CD4-positive, CD25-positive, alpha-beta regulatory T cell (primary cell): ENCODE measurements around the gene KRTCAP3. TPM values are rescaled to one million over a fixed set of nuclear protein-coding genes. Genes with fewer than 3 reads are reported as not detected.

Experiments
- ATAC-seq, 2 donors: fragments of 150-1000 bp; cut with Tn5 transposase; one replicate each; pipeline ENCODE4 v1.10.0; 2021; ENCODE audit warnings: low read depth in 2 of 2, moderate number of reproducible peaks in 2 of 2, moderate library complexity in 1 of 2
- DNase-seq, 3 donors: peaks; one replicate each; pipeline versions ENCODE4 v3.0.0 to v3.0.0-alpha.2; 2012 to 2022; ENCODE audit warnings: mixed read lengths in 1 of 3
- H3K27ac ChIP-seq: one replicate; pipeline ENCODE4 v1.7.0; 2013; ENCODE audit warnings: mild to moderate bottlenecking, low read length; ENCODE audit not compliant: insufficient read depth, poor library complexity, severe bottlenecking
- H3K27me3 ChIP-seq: one replicate; pipeline ENCODE4 v1.7.0; 2013; ENCODE audit warnings: low read length; ENCODE audit not compliant: control insufficient read depth, insufficient read depth
- H3K36me3 ChIP-seq: one replicate; pipeline ENCODE4 v1.7.0; 2013; ENCODE audit warnings: mild to moderate bottlenecking, low read length, moderate library complexity; ENCODE audit not compliant: control insufficient read depth, insufficient read depth
- H3K4me1 ChIP-seq: 2 replicates; pipeline ENCODE4 v1.7.0; 2013; ENCODE audit warnings: mild to moderate bottlenecking, low read length; ENCODE audit not compliant: insufficient read depth, control insufficient read depth, poor library complexity, severe bottlenecking
- H3K4me3 ChIP-seq: one replicate; pipeline ENCODE4 v1.7.0; 2013; ENCODE audit warnings: low read depth, mild to moderate bottlenecking, low read length, moderate library complexity
- H3K9me3 ChIP-seq, 2 experiments: 1 replicate in 1 of 2; 2 replicates in 1 of 2; pipeline ENCODE4 v1.7.0; 2013; ENCODE audit warnings: low read length in 2 of 2, mild to moderate bottlenecking in 1 of 2, moderate library complexity in 1 of 2; ENCODE audit not compliant: control insufficient read depth in 2 of 2
- H3K27ac Mint-ChIP-seq, 3 donors: one replicate each; pipeline ENCODE4 v1.8.0; 2020 to 2022; ENCODE audit warnings: mild to moderate bottlenecking in 3 of 3, mixed read lengths in 3 of 3, moderate library complexity in 2 of 3
- H3K27me3 Mint-ChIP-seq: one replicate; pipeline ENCODE4 v1.8.0; 2022; ENCODE audit warnings: mild to moderate bottlenecking, mixed read lengths
- H3K36me3 Mint-ChIP-seq: one replicate; pipeline ENCODE4 v1.8.0; 2020; ENCODE audit warnings: mixed read lengths
- H3K4me1 Mint-ChIP-seq, 4 donors: one replicate each; pipeline ENCODE4 v1.8.0; 2020 to 2022; ENCODE audit warnings: mixed read lengths in 4 of 4, mild to moderate bottlenecking in 1 of 4
- H3K4me3 Mint-ChIP-seq, 4 donors: one replicate each; pipeline ENCODE4 v1.8.0; 2020 to 2022; ENCODE audit warnings: mild to moderate bottlenecking in 4 of 4, mixed read lengths in 4 of 4, moderate library complexity in 3 of 4
- H3K9me3 Mint-ChIP-seq, 7 donors: one replicate each; pipeline ENCODE4 v1.8.0; 2020 to 2022; ENCODE audit warnings: mixed read lengths in 7 of 7, mild to moderate bottlenecking in 3 of 7, moderate library complexity in 2 of 7
- polyA plus RNA-seq, 4 donors: library from polyadenylated mRNA; unstranded; fragments of 300-500 nt; fragmentation: Illumina TruSeq; gene quantifications; one replicate each; pipeline ENCODE4 v1.2.3, GENCODE V29; 2021
- total RNA-seq: library from RNA; stranded (reverse); gene quantifications from one replicate; pipeline ENCODE4 v1.2.3, GENCODE V29; 2022

Gene KRTCAP3
- total and polyA plus RNA-seq, 5 donors from 2014 or later = 2.0 to 10.0 (median 2.4) TPM

GRCh38 chr2:27445155-27445554 lies 3.0 kb downstream of the KRTCAP3 start:
- Mint-ChIP-seq H3K27ac (no peak overlapping the region), H3K4me1 (peaks cover 0 to 6% (median 2%) of the 10 kb centered on the region in 4 donors)
- no peak overlapping the region for H3K4me3 ChIP-seq

GRCh38 chr2:27445615-27446014 lies 3.4 kb downstream of the KRTCAP3 start:
- Histone ChIP-seq H3K4me1 (no peaks in the 10 kb centered on the region), H3K27ac (no peak overlapping the region), H3K9me3 (no peaks in the 10 kb centered on the region), H3K36me3 (peaks cover 23% of the 10 kb centered on the region), H3K4me3 (no peak overlapping the region), H3K27me3 (no peaks in the 10 kb centered on the region)
- ATAC-seq = no peak
- peaks cover 36% of the 10 kb centered on the region for H3K36me3 Mint-ChIP-seq
- DNase-seq = no peak
- no peak overlapping the region for H3K4me3 Mint-ChIP-seq
- H3K27ac Mint-ChIP-seq = peak overlapping the region in 1 of 3 donors; percentile 58
- H3K4me1 Mint-ChIP-seq = peaks cover 0 to 6% (median 2%) of the 10 kb centered on the region in 4 donors
- H3K9me3 Mint-ChIP-seq = no peaks in the 10 kb centered on the region
- no peaks in the 10 kb centered on the region for H3K27me3 Mint-ChIP-seq

More at GRCh38 chr2:27445155-27445554, 3.0 kb downstream of the KRTCAP3 start:
- Mint-ChIP-seq H3K27me3 (no peaks in the 10 kb centered on the region), H3K4me3 (no peak overlapping the region), H3K36me3 (peaks cover 41% of the 10 kb centered on the region), H3K9me3 (no peaks in the 10 kb centered on the region)
- Histone ChIP-seq H3K27me3 (no peaks in the 10 kb centered on the region), H3K9me3 (no peaks in the 10 kb centered on the region), H3K4me1 (no peaks in the 10 kb centered on the region), H3K27ac (no peak overlapping the region), H3K36me3 (peaks cover 28% of the 10 kb centered on the region)
- ATAC-seq = no peak
- DNase-seq = no peak

- H3K27ac Mint-ChIP-seq = peak overlapping the region in 2 of 3 donors; percentile 20 to 58
Observed at GRCh38 chr2:27446057-27446456, 3.9 kb downstream of the KRTCAP3 start.

GRCh38 chr2:27448381-27448780 lies 6.2 kb downstream of the KRTCAP3 start:
- no peaks in the 10 kb centered on the region for H3K9me3 Mint-ChIP-seq
- no peak overlapping the region for H3K4me3 ChIP-seq
- H3K4me1 ChIP-seq = no peaks in the 10 kb centered on the region
- no peak overlapping the region for H3K4me3 Mint-ChIP-seq
- H3K36me3 ChIP-seq = peaks cover 3% of the 10 kb centered on the region
- no peaks in the 10 kb centered on the region for H3K9me3 ChIP-seq
- peak overlapping the region in 1 of 3 donors; percentile 42 for H3K27ac Mint-ChIP-seq
- DNase-seq = no peak
- peaks cover 0 to 6% (median 2%) of the 10 kb centered on the region in 4 donors for H3K4me1 Mint-ChIP-seq
- H3K36me3 Mint-ChIP-seq = peaks cover 18% of the 10 kb centered on the region
- ATAC-seq = no peak
- H3K27me3 Mint-ChIP-seq = no peaks in the 10 kb centered on the region
- no peaks in the 10 kb centered on the region for H3K27me3 ChIP-seq
- H3K27ac ChIP-seq = no peak overlapping the region

More at GRCh38 chr2:27446057-27446456, 3.9 kb downstream of the KRTCAP3 start:
- Histone ChIP-seq H3K27me3 (no peaks in the 10 kb centered on the region), H3K27ac (no peak overlapping the region), H3K4me1 (no peaks in the 10 kb centered on the region), H3K4me3 (no peak overlapping the region), H3K9me3 (no peaks in the 10 kb centered on the region), H3K36me3 (peaks cover 18% of the 10 kb centered on the region)
- Mint-ChIP-seq H3K4me3 (no peak overlapping the region), H3K4me1 (peaks cover 0 to 6% (median 3%) of the 10 kb centered on the region in 4 donors), H3K9me3 (no peaks in the 10 kb centered on the region), H3K36me3 (peaks cover 32% of the 10 kb centered on the region), H3K27me3 (no peaks in the 10 kb centered on the region)
- no peak for ATAC-seq
- peak in 1 of 3 donors; percentile 57 for DNase-seq

- Mint-ChIP-seq H3K4me1 (peaks cover 0 to 5% (median 2%) of the 10 kb centered on the region in 4 donors), H3K36me3 (peaks cover 18% of the 10 kb centered on the region), H3K4me3 (no peak overlapping the region), H3K27ac (peak overlapping the region in 1 of 3 donors; percentile 74), H3K27me3 (no peaks in the 10 kb centered on the region), H3K9me3 (no peaks in the 10 kb centered on the region)
- Histone ChIP-seq H3K27ac (no peak overlapping the region), H3K36me3 (no peaks in the 10 kb centered on the region), H3K4me1 (no peaks in the 10 kb centered on the region), H3K27me3 (no peaks in the 10 kb centered on the region), H3K9me3 (no peaks in the 10 kb centered on the region), H3K4me3 (no peak overlapping the region)
- ATAC-seq (no peak), DNase-seq (no peak)
Observed at GRCh38 chr2:27451095-27451494, 8.9 kb downstream of the KRTCAP3 start.

GRCh38 chr2:27453968-27454367 lies 11.8 kb downstream of the KRTCAP3 start:
- no peaks in the 10 kb centered on the region for H3K27me3 Mint-ChIP-seq
- DNase-seq (no peak), ATAC-seq (no peak)
- peak overlapping the region in 1 of 3 donors; percentile 38 for H3K27ac Mint-ChIP-seq
- Histone ChIP-seq H3K36me3 (no peaks in the 10 kb centered on the region), H3K9me3 (no peaks in the 10 kb centered on the region), H3K27ac (no peak overlapping the region), H3K27me3 (no peaks in the 10 kb centered on the region), H3K4me3 (no peak overlapping the region), H3K4me1 (no peaks in the 10 kb centered on the region)
- no peak overlapping the region for H3K4me3 Mint-ChIP-seq
- H3K4me1 Mint-ChIP-seq = peaks cover 0 to 5% (median 0%) of the 10 kb centered on the region in 4 donors
- peaks cover 12% of the 10 kb centered on the region for H3K36me3 Mint-ChIP-seq
- H3K9me3 Mint-ChIP-seq = no peaks in the 10 kb centered on the region

- no peaks in the 10 kb centered on the region for H3K9me3 Mint-ChIP-seq
- DNase-seq = no peak
Observed at GRCh38 chr2:27461118-27461517, 18.9 kb downstream of the KRTCAP3 start.

GRCh38 chr2:27464443-27464842 lies 22.3 kb downstream of the KRTCAP3 start:
- DNase-seq (no peak), ATAC-seq (no peak)
- peaks cover 23% of the 10 kb centered on the region for H3K36me3 Mint-ChIP-seq
- no peaks in the 10 kb centered on the region for H3K4me1 ChIP-seq
- H3K4me1 Mint-ChIP-seq = no peaks in the 10 kb centered on the region
- H3K9me3 Mint-ChIP-seq = no peaks in the 10 kb centered on the region
- no peaks in the 10 kb centered on the region for H3K27me3 ChIP-seq
- H3K36me3 ChIP-seq = no peaks in the 10 kb centered on the region
- H3K27ac ChIP-seq = no peak overlapping the region
- no peak overlapping the region for H3K4me3 ChIP-seq
- no peak overlapping the region for H3K27ac Mint-ChIP-seq
- H3K27me3 Mint-ChIP-seq = no peaks in the 10 kb centered on the region
- no peaks in the 10 kb centered on the region for H3K9me3 ChIP-seq
- no peak overlapping the region for H3K4me3 Mint-ChIP-seq

More at GRCh38 chr2:27461118-27461517, 18.9 kb downstream of the KRTCAP3 start:
- no peak overlapping the region for H3K4me3 Mint-ChIP-seq
- peaks cover 32% of the 10 kb centered on the region for H3K36me3 Mint-ChIP-seq
- Histone ChIP-seq H3K36me3 (no peaks in the 10 kb centered on the region), H3K9me3 (no peaks in the 10 kb centered on the region), H3K27ac (no peak overlapping the region), H3K4me3 (no peak overlapping the region), H3K27me3 (no peaks in the 10 kb centered on the region), H3K4me1 (no peaks in the 10 kb centered on the region)
- no peaks in the 10 kb centered on the region for H3K4me1 Mint-ChIP-seq
- H3K27ac Mint-ChIP-seq = no peak overlapping the region
- ATAC-seq = no peak
- no peaks in the 10 kb centered on the region for H3K27me3 Mint-ChIP-seq
